Right lobe of liver (tissue), 4 donors: ENCODE data around the gene MRPL54.

Experiments
- POLR2A ChIP-seq: fragments of 450-650 bp; IDR thresholded peaks from one replicate; pipeline ENCODE4 v1.6.1; 2017; ENCODE audit warnings: antibody characterized with exemption, mild to moderate bottlenecking
- TF ChIP-seq, protein P1 (sequence below), 4 donors: fragments of 200-600 bp in 3 of 4; fragments of 450-650 bp in 1 of 4; IDR thresholded peaks; one replicate each; pipeline versions ENCODE4 v1.5.1 to v1.8.0; 2016 to 2022; ENCODE audit warnings: antibody characterized with exemption in 4 of 4, mild to moderate bottlenecking in 2 of 4
- donor health status: DM: no; HTN: no; CAD: no.
- donor health status: DM: no; HTN: no; CAD: no.
- donor health status: DM: no; HTN: yes; CAD: no.

DNA sequence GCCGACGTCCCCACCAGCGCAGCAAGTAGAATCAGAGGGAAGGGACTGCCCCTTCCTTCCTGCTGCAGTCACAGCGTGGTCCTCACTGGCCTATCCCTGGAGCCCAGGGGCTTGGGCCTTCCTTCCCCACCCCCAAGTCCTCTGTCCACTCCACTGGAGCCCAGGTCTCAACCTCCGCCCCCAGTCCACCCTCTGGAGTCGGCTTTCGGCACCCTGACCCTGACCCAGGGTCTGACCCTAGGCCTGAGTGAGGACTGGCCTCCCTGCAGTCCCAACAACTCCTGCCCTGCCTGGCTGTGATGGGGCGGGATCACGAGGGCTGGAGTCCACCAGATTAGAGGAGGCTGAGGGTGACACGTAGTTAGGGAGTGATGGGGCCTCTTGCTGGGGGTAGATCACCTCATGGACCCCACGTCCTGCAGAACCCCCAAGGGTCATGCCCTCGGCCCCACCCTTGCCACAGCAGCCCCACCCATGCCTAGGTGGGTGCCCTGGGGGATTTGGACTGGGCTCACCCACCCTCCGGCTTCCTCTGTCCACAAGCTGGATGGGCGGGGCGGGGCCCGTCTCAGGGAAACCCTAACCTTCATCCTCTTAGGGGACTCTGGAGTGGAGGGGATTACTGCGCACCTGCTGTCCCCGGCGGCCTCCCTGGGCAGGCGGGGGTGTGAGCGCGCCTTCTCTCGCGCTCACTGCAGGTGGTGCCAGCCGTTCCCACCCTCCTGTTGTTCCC, 5.7 kb downstream of the MRPL54 start:
- TF ChIP-seq, protein P1, sequence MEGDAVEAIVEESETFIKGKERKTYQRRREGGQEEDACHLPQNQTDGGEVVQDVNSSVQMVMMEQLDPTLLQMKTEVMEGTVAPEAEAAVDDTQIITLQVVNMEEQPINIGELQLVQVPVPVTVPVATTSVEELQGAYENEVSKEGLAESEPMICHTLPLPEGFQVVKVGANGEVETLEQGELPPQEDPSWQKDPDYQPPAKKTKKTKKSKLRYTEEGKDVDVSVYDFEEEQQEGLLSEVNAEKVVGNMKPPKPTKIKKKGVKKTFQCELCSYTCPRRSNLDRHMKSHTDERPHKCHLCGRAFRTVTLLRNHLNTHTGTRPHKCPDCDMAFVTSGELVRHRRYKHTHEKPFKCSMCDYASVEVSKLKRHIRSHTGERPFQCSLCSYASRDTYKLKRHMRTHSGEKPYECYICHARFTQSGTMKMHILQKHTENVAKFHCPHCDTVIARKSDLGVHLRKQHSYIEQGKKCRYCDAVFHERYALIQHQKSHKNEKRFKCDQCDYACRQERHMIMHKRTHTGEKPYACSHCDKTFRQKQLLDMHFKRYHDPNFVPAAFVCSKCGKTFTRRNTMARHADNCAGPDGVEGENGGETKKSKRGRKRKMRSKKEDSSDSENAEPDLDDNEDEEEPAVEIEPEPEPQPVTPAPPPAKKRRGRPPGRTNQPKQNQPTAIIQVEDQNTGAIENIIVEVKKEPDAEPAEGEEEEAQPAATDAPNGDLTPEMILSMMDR (IDR thresholded peaks at IDR 0.05) = no peak
- TF ChIP-seq POLR2A = no peak
